Ovary (tissue), 3 donors: ENCODE results near the gene AWAT1.

Experiments used
- CTCF ChIP-seq, 3 donors: fragments of 450-650 bp in 2 of 3; fragments of 200-600 bp in 1 of 3; IDR thresholded peaks; one replicate each; pipeline versions ENCODE4 v1.5.1 to v1.8.0; 2016 to 2022; ENCODE audit warnings: antibody characterized with exemption in 3 of 3, mild to moderate bottlenecking in 1 of 3
- EP300 ChIP-seq: sonication (generic); formaldehyde crosslinking; IDR thresholded peaks from one replicate; pipeline ENCODE4 v1.6.1; 2017; ENCODE audit warnings: antibody characterized with exemption
- donor health status: DM: no; HTN: no; CAD: no.

GRCh38 chrX:70234355-70234754 lies at the start of gene AWAT1:
- no peak for TF ChIP-seq CTCF (IDR thresholded peaks at IDR 0.05)
- TF ChIP-seq EP300 = no peak
